ENCODE data around the gene TERB1. TPM values are rescaled to one million over a fixed set of nuclear protein-coding genes. Genes with fewer than 3 reads are reported as not detected.

Gene TERB1, protein sequence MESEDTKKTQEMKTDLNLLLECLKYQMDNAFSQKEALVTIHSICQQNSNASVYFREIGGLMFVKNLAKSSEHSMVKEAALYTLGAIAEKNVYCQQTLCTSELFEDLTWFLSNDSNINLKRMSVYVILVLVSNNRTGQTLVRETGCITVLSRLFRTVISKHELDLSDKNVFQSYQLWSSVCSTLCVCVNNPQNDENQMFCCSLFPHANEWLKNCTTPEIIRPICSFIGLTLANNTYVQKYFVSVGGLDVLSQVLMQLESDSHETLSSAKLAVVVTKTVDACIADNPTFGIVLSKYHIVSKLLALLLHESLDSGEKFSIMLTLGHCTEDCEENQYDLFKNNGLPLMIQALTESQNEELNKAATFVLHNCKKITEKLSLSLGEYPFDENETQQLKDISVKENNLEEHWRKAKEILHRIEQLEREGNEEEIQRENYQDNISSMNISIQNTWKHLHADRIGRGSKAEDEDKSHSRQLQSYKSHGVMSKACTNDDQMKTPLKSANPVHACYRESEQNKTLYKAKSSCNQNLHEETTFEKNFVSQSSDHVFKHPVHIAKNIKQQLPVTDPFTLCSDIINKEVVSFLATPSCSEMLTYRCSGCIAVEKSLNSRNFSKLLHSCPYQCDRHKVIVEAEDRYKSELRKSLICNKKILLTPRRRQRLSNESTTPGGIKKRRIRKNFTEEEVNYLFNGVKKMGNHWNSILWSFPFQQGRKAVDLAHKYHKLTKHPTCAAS
- 0.07 TPM in 1 of 2 replicates, not detected in the other for total RNA-seq

GRCh38 chr16:66801320-66802105, at the start of gene TERB1:
TERB1 (minus strand) TSS chr16:66801584; CDS start chr16:66796798, 4,786 bp downstream.
- no peak for DNase-seq (ENCODE audit: low read depth, low spot score)

DNA sequence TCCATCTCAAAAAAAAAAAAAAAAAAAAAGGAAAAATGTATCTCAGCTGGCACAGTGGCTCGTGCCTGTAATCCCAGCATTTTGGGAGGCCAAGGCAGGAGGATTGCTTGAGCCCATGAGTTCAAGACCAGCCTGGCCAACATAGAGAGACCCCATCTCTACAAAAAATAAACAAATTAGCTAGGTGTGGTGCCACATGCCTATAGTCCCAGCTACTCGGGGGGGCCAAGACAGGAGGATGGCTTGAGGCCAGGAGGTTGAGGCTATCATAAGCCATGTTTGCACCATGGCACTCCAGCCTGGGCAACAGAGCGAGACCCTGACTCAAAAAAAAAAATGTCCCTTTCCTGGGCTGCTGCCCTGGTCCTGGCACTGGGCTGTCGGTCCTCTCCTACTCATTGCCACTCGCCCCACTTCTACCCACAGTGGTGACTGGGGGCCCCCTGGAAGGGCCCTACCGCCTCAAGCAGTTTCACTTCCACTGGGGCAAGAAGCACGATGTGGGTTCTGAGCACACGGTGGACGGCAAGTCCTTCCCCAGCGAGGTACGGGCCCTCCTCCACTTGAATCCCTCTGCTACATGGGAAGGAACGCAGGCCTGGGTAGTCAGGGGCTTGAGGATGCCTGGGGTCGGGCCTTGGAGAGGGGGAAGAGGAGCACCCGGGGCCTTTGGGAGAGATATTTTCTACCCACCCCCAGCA, 48.9 kb upstream of the TERB1 start:
- no peak for DNase-seq (ENCODE audit: low read depth, low spot score)

DNA sequence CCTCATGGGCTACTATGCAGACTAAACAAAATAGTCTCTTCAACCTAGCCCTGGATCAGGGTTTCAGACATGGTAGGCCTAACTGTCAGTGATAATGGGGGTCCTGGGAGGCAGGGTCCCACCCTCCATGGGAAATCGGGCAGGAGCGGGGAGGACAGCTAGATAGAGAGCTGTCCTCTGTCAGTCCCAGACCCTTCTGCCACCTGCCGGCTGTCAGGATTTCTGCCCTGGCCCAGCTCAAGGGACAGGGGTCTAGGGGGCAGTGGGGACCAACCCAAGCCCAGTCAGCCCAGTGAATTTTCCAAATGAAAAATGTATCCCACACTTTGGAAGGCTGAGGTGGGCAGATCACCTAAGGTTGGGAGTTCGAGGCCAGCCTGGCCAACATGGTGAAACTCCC, 48.2 kb upstream of the TERB1 start:
- DNase-seq (ENCODE audit: low read depth, low spot score): no peak

- DNase-seq (ENCODE audit: low read depth, low spot score): no peak
These were observed 47.6 kb upstream of the TERB1 start for GRCh38 chr16:66849021-66849420.

DNA sequence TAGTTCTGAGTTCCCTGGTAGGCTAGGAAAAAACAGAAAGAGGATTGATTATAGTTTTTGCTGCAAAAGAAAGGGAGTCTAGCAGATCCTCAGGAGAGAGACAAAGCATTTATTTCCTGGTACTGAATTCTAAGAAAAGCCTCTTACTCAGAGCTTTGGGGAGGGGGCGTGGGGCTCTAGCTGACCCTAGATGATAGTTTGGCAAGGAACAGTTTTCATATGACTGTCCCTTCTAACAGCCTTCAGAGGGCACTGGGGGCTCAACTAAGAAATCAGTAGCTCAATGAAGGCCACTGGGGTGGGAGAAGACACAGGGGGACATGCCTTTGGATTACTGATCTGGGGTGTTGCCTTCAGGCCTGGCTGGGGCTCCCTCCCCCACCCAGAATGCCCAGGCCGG, 46.8 kb upstream of the TERB1 start:
- DNase-seq (ENCODE audit: low read depth, low spot score): no peak

- DNase-seq (ENCODE audit: low read depth, low spot score): no peak
These were observed 46.2 kb upstream of the TERB1 start for GRCh38 chr16:66847533-66848067.

- no peak for DNase-seq (ENCODE audit: low read depth, low spot score)
These were observed 45.4 kb upstream of the TERB1 start for GRCh38 chr16:66846831-66847230.

- DNase-seq (ENCODE audit: low read depth, low spot score): no peak
These were observed 44.9 kb upstream of the TERB1 start for GRCh38 chr16:66846266-66846665.

DNA sequence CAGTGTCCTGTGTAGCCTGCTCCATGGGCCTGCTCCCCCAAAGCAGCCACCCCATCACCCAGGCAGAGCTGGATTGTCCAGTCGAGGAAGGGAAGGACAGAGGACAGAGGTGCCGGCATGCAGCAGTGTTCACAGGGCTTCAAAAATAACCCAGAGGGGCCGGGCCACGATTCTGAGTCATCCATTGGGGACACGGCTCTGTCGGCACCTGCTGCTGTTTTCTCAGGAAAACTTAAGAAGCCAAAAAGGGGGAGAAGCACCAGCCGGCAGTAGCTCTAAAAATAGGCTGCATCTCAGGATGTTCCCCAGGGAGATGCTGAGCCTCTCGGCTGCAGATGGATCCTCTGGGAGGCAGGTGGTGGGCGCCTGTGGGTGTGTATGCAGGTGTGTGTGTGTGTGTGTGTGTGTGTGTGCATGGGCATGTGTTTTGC, 44.4 kb upstream of the TERB1 start:
- DNase-seq (ENCODE audit: low read depth, low spot score): no peak

DNA sequence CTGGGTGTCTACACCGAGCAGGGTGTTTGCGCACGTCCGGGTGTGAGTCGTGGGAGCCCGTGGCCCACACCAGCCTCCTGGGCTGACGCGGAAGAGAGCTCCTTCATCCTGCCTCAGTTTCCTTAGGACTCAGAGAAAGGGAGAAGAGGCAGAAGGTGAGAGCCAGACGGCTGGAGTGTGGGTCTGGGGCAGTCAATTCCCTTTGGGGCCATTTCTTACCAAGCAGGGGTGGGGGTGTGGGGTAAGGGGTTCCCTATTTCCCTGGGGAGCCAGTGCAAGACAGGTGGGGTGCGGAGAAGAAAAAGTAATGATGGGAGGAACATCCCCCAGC, 43.7 kb upstream of the TERB1 start:
- DNase-seq (ENCODE audit: low read depth, low spot score): no peak

DNA sequence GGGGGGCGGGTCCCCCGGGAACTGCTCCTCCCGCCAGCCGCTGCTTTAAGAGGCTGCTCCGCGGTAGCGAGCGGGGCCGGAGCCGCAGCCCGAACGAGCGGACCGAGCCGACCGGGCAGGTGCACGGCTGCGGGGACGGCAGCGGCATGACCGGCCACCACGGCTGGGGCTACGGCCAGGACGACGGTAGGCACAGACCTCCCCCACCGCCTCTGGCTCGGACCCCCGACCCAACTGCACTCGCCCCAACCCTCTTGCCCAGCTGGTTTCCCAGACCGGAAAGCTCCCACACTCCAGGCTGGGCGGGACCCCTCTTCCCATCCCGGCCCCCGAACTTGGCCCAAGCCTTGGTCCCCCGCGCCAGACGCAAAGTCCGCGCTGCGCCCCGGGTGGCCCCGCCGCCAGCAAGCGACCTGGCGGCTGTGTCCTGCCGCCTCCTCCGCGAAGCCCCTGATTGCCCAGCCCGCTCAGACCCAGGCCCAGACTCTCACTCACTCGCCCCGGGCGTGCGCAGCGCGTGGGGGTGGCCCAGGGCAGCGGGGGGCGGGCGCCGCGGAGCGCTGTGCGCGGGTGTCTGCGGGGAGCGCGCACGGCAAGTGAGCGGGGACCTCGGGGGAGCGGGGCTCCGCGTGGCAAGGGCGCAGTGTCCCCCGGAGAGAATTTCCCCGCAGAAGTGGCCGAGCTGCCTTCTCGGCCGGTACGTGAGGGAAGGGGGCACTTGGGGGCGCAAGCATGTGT, 43.1 kb upstream of the TERB1 start, which contains the start of gene CA7:
TSS of gene CA7 (plus strand) at position 73 of the 738 bp plus-strand sequence. CDS start at position 147, 74 bp downstream.
- DNase-seq (ENCODE audit: low read depth, low spot score): no peak

GRCh38 chr16:66844009-66844341, 42.6 kb upstream of the TERB1 start:
- DNase-seq (ENCODE audit: low read depth, low spot score): no peak

DNA sequence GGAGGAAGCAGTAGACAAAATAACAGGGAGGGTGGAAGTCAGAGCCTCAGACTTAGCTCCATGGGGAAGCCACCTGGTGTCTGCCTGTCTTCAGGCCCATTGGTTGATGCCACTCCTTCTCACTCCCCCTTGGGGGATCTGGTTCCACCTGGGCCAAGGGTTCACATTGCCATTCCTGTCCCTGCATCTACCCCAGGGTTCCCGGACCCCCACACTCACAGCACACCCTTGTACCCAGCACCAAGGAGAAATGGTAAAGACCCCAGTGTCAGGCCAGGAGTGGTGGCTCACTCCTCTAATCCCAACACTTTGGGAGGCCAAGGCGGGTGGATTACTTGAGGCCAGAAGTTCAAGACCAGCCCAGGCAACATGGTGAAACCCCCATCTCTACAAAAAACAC, 41.8 kb upstream of the TERB1 start:
- no peak for DNase-seq (ENCODE audit: low read depth, low spot score)

- DNase-seq (ENCODE audit: low read depth, low spot score): no peak
These were observed 41.4 kb upstream of the TERB1 start for GRCh38 chr16:66842765-66843164.

GRCh38 chr16:66841366-66841765, 40.0 kb upstream of the TERB1 start:
- DNase-seq (ENCODE audit: low read depth, low spot score): no peak

DNA sequence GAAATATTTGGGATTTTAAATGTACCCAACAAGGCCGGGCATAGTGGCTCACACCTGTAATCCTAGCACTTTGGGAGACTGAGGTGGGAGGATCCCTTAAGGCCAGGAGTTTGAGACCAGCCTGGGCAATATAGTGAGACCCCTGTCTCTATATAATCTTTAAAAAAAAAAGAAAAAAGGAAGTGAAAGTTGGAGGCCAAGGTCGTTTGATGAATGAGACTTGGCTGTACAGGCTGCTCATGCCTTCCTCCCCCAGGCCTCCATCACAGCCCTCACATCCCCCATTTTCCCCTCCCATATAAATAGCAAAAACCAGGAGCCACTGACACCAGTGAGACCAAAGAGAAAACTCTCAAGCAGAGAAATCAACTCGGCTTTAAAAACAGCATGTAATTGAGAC, 39.5 kb upstream of the TERB1 start:
- DNase-seq (ENCODE audit: low read depth, low spot score): no peak

GRCh38 chr16:66834746-66835145, 33.4 kb upstream of the TERB1 start:
- no peak for DNase-seq (ENCODE audit: low read depth, low spot score)

GRCh38 chr16:66832661-66833305, 31.4 kb upstream of the TERB1 start:
- no peak for DNase-seq (ENCODE audit: low read depth, low spot score)

- no peak for DNase-seq (ENCODE audit: low read depth, low spot score)
These were observed 30.8 kb upstream of the TERB1 start for GRCh38 chr16:66832190-66832589.
